Mammary epithelial cell (primary cell): ENCODE measurements around the gene ST3GAL3.

Source experiments
- CTCF ChIP-seq, 2 donors: IDR thresholded peaks in 1 of 2; conservative IDR thresholded peaks in 1 of 2; 2 replicates each; pipeline ENCODE4 v1.5.1; 2011 to 2012; ENCODE audit warnings: inconsistent platforms in 2 of 2, low read length in 2 of 2, mild to moderate bottlenecking in 2 of 2, control low read depth in 1 of 2, low read depth in 1 of 2; ENCODE audit not compliant: insufficient read depth in 1 of 2; ENCODE audit errors: extremely low read depth in 1 of 2
- EZH2 ChIP-seq: IDR thresholded peaks from 2 replicates; pipeline ENCODE4 v1.6.1; 2012; ENCODE audit warnings: low read length, inconsistent platforms, borderline replicate concordance

DNA sequence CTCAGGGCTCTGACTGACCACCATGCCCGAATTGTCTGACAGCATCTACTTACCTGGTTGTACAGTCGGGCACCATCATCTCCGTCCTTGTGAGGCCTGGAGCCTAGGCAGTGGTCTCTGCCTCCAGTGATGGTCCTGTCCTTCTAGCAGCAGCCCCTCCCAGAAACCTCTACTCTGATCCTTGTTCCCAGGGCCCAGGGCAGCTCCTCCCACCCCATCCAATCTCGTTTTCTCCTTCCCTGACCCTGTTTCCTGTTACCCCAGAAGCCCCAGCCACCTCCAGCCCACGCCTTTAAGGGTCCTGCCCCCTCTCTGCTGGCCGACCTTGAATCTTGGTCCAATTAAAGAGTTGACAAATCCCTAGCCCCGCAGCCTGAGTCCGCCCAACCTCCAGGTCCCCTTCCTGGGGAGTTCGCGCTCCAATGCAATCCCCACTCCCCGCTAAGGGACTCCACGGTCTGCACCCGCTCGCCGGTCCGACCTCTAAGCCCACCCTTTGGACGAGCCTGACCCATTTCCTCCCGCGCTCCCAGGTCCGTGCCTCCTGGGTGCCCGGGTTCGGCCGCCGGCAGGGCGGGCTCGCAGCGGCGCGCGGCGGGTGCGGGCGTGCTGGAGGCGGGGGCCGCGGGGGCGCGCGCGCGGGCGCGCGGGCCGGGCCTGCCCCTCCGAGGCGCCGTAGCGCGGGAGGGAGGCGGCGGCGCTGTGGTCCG, 271.4 kb downstream of the ST3GAL3 start, which contains the start of gene B4GALT2:
- no peak for TF ChIP-seq CTCF (conservative IDR thresholded peaks at IDR 0.05 in 1 of 2, IDR thresholded peaks at IDR 0.05 in 1 of 2; ENCODE audit: extremely low read depth in 1 of 2, insufficient read depth in 1 of 2, low read depth in 1 of 2, low read length in 2 of 2)
- TF ChIP-seq EZH2: no peak
